ENCODE results near the gene FILIP1L.

FILIP1L gene

DNA sequence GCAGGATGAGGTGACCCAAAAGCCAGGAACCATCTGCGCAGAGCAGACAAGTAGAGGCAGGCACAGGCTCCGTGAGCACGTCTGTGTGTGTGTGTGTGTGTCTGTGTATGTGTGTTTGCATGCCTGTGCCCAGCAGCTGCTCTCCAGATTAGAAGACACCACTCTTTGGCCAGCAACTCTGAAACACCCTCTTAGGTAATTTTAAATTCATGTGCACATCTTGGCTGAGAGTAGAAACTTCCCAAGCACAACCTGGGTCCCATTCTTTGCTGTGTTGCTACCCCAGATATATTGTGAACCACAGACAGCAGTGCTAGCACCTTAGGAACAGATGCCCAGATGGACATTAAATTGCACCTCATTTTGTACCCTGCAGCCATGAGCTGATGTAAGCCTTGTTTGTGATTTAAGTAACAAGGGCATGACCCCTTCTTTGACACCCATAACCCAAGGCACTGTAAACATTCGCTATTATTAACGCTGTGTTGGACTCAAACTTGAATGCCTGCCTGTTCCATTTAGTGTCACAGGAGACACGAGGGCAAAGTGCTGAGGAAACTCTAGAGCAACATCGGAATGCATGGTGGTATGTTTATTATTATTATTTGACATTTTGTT is at the start of gene FILIP1L:
FILIP1L (minus strand) TSS at position 89 of the 618 bp plus-strand sequence.
- Histone ChIP-seq H3K4me1 (ENCODE audit: insufficient read depth, low read length, poor library complexity, severe bottlenecking) (no peaks in the 10 kb centered on the region), H3F3A (ENCODE audit: low read depth) (no peaks in the 10 kb centered on the region), H2AFZ (ENCODE audit: low read length) (no peak within 1 kb of the TSS), H3K27me3 (ENCODE audit: insufficient read depth, low read length, poor library complexity, severe bottlenecking) (no peaks in the 10 kb centered on the region), H3K4me3 (ENCODE audit: low read length, poor library complexity, severe bottlenecking) (no peak within 1 kb of the TSS), H3K36me3 (ENCODE audit: insufficient read depth, low read length) (no peaks in the 10 kb centered on the region), H3K9ac (ENCODE audit: low read depth, low read length, poor library complexity, severe bottlenecking) (no peak within 1 kb of the TSS), H3K9me2 (replicated peaks; ENCODE audit: low read depth, low read length) (no peaks in the 10 kb centered on the region), H3K9me3 (ENCODE audit: insufficient read depth, low read depth, low read length) (no peaks in the 10 kb centered on the region), H3K4me2 (ENCODE audit: low read depth, low read length, poor library complexity, severe bottlenecking) (no peak within 1 kb of the TSS), H3K79me2 (ENCODE audit: insufficient read depth, low read length) (no peaks in the 10 kb centered on the region), H4K20me1 (ENCODE audit: insufficient read depth, low read length, poor library complexity, severe bottlenecking) (no peaks in the 10 kb centered on the region)
- no peak for TF ChIP-seq EZH2phosphoT487 (IDR thresholded peaks at IDR 0.05; ENCODE audit: borderline replicate concordance)
- TF ChIP-seq, protein P1, sequence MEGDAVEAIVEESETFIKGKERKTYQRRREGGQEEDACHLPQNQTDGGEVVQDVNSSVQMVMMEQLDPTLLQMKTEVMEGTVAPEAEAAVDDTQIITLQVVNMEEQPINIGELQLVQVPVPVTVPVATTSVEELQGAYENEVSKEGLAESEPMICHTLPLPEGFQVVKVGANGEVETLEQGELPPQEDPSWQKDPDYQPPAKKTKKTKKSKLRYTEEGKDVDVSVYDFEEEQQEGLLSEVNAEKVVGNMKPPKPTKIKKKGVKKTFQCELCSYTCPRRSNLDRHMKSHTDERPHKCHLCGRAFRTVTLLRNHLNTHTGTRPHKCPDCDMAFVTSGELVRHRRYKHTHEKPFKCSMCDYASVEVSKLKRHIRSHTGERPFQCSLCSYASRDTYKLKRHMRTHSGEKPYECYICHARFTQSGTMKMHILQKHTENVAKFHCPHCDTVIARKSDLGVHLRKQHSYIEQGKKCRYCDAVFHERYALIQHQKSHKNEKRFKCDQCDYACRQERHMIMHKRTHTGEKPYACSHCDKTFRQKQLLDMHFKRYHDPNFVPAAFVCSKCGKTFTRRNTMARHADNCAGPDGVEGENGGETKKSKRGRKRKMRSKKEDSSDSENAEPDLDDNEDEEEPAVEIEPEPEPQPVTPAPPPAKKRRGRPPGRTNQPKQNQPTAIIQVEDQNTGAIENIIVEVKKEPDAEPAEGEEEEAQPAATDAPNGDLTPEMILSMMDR (conservative IDR thresholded peaks at IDR 0.05; ENCODE audit: low read length): no peak

- no peak overlapping the region for H3K9ac ChIP-seq (ENCODE audit: low read depth, low read length, poor library complexity, severe bottlenecking)
- no peak overlapping the region for H3K4me3 ChIP-seq (ENCODE audit: low read length, poor library complexity, severe bottlenecking)
- no peak overlapping the region for H2AFZ ChIP-seq (ENCODE audit: low read length)
- no peaks in the 10 kb centered on the region for H3K9me3 ChIP-seq (ENCODE audit: insufficient read depth, low read depth, low read length)
- H3K9me2 ChIP-seq (replicated peaks; ENCODE audit: low read depth, low read length): no peaks in the 10 kb centered on the region
- H3K4me1 ChIP-seq (ENCODE audit: insufficient read depth, low read length, poor library complexity, severe bottlenecking): peaks cover 7% of the 10 kb centered on the region
- no peaks in the 10 kb centered on the region for H3K79me2 ChIP-seq (ENCODE audit: insufficient read depth, low read length)
- H3F3A ChIP-seq (ENCODE audit: low read depth): no peaks in the 10 kb centered on the region
- H3K27me3 ChIP-seq (ENCODE audit: insufficient read depth, low read length, poor library complexity, severe bottlenecking): no peaks in the 10 kb centered on the region
- no peaks in the 10 kb centered on the region for H4K20me1 ChIP-seq (ENCODE audit: insufficient read depth, low read length, poor library complexity, severe bottlenecking)
- no peak for TF ChIP-seq EZH2phosphoT487 (IDR thresholded peaks at IDR 0.05; ENCODE audit: borderline replicate concordance)
- TF ChIP-seq, protein P1 (conservative IDR thresholded peaks at IDR 0.05; ENCODE audit: low read length): no peak
- peaks cover 10% of the 10 kb centered on the region; the same call in 1 of the 2 replicates for H3K36me3 ChIP-seq (ENCODE audit: insufficient read depth, low read length)
- H3K4me2 ChIP-seq (ENCODE audit: low read depth, low read length, poor library complexity, severe bottlenecking): no peak overlapping the region
Observed at GRCh38 chr3:100163787-100164186, 49.5 kb upstream of the FILIP1L start.

DNA sequence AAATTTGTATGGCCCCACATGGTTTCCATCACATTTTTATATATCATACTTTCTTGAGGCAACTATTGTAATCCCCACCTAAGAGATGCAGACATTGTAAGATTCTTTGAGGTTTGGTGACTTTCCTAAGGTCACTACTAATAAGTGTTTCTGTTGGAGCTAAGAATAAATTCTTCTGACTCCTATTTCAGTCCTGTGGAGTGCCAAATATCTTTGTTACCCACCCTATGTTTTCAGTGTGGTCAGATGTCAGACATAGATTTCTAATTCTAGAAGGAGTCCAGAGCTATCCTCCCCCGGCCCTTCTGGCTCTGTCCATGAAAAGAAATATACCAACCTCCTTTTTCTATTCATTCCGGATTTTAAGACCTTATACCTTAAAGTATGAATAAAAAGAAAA is 46.2 kb upstream of the FILIP1L start:
- no peaks in the 10 kb centered on the region; the same call in none of the 2 replicates for H3K36me3 ChIP-seq (ENCODE audit: insufficient read depth, low read length)
- H4K20me1 ChIP-seq (ENCODE audit: insufficient read depth, low read length, poor library complexity, severe bottlenecking): no peaks in the 10 kb centered on the region
- no peak overlapping the region for H3K9ac ChIP-seq (ENCODE audit: low read depth, low read length, poor library complexity, severe bottlenecking)
- peaks cover 7% of the 10 kb centered on the region for H3K4me1 ChIP-seq (ENCODE audit: insufficient read depth, low read length, poor library complexity, severe bottlenecking)
- H3K27me3 ChIP-seq (ENCODE audit: insufficient read depth, low read length, poor library complexity, severe bottlenecking): no peaks in the 10 kb centered on the region
- H3K9me2 ChIP-seq (replicated peaks; ENCODE audit: low read depth, low read length): no peaks in the 10 kb centered on the region
- TF ChIP-seq, protein P1 (conservative IDR thresholded peaks at IDR 0.05; ENCODE audit: low read length): no peak
- H2AFZ ChIP-seq (ENCODE audit: low read length): no peak overlapping the region
- no peaks in the 10 kb centered on the region for H3F3A ChIP-seq (ENCODE audit: low read depth)
- H3K9me3 ChIP-seq (ENCODE audit: insufficient read depth, low read depth, low read length): peaks cover 2% of the 10 kb centered on the region; the same call in 1 of the 2 replicates
- H3K4me3 ChIP-seq (ENCODE audit: low read length, poor library complexity, severe bottlenecking): no peak overlapping the region
- no peaks in the 10 kb centered on the region for H3K79me2 ChIP-seq (ENCODE audit: insufficient read depth, low read length)
- no peak overlapping the region for H3K4me2 ChIP-seq (ENCODE audit: low read depth, low read length, poor library complexity, severe bottlenecking)

All from Loucy (cell line).